Activated CD4-positive, CD25-positive, alpha-beta regulatory T cell treated with anti-CD3 and anti-CD28 coated beads, Interleukin-2, amount 50 U/mL, for 72 hours (primary cell): ENCODE measurements around the gene IL4R.

Source experiments
- DNase-seq: peaks from one replicate; pipeline ENCODE4 v3.0.0; 2021

Gene IL4R

DNA sequence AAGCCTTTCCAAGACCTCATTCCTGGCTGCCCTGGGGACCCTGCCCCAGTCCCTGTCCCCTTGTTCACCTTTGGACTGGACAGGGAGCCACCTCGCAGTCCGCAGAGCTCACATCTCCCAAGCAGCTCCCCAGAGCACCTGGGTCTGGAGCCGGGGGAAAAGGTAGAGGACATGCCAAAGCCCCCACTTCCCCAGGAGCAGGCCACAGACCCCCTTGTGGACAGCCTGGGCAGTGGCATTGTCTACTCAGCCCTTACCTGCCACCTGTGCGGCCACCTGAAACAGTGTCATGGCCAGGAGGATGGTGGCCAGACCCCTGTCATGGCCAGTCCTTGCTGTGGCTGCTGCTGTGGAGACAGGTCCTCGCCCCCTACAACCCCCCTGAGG, 49.5 kb downstream of the IL4R start:
- DNase-seq: no peak

GRCh38 chr16:27363797-27364196, 50.0 kb downstream of the IL4R start:
- DNase-seq: no peak

DNA sequence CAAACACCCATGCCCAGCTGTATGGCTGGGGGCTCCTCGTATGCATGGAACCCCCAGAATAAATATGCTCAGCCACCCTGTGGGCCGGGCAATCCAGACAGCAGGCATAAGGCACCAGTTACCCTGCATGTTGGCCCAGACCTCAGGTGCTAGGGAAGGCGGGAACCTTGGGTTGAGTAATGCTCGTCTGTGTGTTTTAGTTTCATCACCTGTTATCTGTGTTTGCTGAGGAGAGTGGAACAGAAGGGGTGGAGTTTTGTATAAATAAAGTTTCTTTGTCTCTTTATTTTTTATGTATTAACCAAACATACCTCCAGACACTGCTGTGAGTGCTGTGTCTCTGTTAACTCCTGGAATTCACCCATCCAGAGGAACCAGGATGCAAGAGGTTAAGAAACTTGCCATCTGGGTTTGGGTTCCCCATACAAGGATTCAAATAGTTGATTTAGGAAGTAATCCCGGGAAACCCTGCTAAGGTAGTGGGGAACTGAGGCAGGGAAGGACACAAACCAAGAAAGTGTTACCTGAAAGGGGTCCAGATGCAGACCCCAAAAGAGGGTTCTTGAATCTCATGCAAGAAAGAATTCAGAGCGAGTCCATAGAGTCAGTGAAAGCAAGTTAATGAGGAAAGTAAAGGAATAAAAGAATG, 50.8 kb downstream of the IL4R start:
- no peak for DNase-seq

DNA sequence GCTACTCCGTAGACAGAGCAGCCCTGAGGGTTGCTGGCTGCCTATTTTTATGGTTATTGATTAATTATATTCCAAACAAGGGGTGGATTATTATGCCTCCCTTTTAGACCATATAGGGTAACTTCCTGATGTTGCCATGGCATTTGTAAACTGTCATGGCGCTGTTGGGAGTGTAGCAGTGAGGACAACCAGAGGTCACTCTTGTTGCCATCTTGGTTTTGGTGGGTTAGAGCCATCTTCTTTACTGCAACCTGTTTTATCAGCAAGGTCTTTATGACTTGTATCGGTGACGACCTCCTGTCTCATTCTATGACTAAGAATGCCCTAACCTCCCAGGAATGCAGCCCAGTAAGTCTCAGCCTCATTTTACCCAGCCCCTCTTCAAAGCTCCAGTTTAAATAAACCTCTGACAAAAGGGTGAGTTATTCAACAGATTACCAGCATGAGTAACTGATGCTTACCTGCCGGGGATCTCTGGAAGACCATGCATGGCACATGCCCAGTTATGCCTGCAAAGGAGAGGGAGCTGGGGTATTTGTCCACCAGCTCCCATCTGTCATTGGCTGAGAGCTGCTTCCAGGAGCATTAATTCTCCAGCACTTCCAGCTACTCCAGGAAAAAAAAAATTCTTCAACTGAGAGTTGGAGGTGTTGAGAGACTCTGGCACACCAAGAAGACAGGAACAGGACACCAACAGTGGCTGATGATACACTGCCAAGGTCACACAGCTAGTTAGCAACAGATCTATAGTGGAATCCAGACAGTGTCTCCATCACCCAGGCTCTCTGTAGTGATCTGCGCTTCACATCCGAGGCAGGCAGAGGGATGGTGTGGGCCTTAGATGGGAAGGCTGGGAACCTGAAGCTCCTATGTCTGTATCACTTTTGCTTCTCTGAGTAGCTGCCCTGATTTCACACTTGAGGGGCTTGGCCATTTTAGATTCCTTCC, 51.6 kb downstream of the IL4R start:
- DNase-seq: no peak

- DNase-seq: no peak
Measured at GRCh38 chr16:27366687-27367460, 53.1 kb downstream of the IL4R start.

- DNase-seq: peak; percentile 74
Measured at GRCh38 chr16:27367461-27368357, 53.9 kb downstream of the IL4R start.

- DNase-seq: no peak
Measured at GRCh38 chr16:27368358-27368722, 54.6 kb downstream of the IL4R start.

DNA sequence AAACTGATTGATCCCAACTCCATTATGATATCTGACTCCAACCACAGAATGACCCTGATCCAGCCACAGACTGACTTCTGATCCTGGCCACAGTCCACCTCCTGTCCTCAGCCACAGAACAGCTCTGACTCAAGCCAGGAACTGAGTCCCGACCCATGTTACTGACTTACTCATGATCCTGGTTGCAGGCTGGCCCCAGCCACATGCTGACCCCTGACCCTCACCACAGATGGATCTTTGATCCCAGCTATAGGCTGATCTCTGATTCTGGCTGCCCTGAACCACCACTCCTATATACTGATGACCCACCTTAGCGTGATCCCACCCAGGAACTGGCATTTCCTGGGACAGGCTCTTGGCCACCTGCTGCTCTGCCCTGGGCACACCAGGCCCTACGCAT, 56.0 kb downstream of the IL4R start:
- DNase-seq: no peak

- no peak for DNase-seq
Measured at GRCh38 chr16:27370318-27370717, 56.5 kb downstream of the IL4R start.

GRCh38 chr16:27373312-27373711, 59.5 kb downstream of the IL4R start:
- no peak for DNase-seq

DNA sequence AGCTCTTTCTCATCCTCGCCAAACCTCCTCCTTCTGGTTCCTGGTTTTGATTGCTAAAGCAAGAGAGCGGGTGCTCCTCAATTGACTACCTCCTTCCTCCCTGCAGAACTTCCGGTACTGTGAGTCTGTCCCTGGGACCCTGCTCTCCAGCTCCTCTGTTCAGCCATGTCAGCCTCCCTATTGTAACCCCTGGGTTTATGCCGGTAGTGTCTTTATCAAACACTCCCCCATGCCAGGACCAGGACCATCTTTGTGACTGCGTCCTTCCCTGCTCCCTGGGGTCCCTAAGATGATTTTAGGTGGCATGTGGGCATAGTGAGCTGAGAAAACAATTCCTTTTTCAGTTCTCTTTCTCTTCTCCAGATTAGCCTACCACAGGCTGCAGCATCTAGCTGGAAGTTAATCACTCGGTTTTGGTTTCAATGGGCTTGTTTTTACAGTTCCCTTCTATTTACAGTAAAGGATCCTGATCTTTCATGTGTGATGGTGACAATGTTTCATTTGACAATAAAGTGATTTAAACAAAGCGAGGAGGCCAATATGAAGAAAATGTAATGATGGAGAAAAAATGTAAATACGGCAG, 60.5 kb downstream of the IL4R start:
- no peak for DNase-seq

GRCh38 chr16:27374804-27375425, 61.1 kb downstream of the IL4R start:
- no peak for DNase-seq

GRCh38 chr16:27377666-27378485, 64.1 kb downstream of the IL4R start:
- no peak for DNase-seq

DNA sequence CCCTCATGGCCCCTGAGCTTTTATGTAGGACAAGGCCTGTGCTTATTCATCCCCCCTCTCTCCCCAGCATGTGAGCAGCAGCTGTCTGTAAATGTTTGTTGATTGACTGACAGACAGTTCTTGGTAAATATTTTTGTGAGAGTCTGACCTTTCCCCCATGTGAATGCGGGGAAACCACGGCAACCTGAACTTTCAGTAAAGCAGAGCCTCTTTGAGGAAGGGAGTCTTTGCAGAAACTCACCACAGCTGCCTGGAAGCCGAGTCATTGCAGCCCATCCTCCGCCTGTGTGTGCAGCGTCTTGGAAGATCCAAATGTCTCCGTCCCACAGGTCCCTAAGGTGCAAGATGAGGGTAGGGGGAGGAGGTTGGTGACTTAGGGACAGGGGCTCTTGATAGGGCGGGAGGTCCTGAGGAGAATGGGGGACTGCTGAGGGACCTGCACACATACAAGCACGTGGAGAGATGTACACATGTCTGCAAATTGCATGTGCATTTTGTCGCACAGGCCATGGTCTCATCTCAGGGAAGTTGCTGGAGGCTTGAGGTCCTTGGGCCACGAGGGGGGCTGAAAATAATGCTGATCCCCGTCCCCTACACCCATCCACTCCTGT, 65.2 kb downstream of the IL4R start:
- DNase-seq: peak; percentile 61

DNA sequence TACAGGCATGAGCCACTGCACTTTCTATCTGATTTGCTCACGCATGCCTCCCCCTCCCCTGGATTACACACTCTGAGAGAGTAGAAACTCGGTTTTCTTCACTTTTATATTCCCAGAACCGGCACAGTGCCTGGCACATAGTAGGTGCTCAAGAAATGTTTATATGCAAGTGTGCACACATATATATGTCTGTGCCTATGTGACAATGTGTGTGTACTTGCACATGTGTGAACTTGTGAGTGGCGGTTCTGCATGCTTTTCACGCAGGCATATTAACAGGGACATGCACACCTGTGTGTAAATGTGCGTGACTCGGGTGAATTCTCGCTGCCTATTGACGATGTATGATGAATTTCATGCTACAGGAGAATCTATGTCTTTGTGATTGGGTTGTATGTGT, 66.1 kb downstream of the IL4R start:
- DNase-seq: no peak

DNA sequence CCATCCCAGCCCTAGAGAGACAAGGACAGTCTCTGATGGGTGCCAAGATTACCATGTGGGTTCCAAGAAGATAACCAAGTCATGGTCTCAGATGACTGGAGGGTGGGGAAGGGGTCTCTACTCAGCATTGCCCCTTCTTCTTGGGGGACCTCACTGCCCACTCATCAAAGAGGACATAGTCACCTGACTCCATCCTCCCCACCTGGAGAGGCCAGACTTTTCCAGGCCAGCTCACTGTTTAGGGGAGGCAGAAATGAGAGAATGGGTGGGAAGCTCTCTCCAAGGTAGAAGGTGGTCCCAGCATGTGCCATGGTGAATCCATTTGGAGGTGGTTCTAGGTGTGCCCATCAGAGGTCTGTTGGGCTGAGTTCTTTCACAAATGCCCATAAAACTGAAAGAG, 67.5 kb downstream of the IL4R start:
- no peak for DNase-seq

- DNase-seq: no peak
Measured at GRCh38 chr16:27381974-27382855, 68.4 kb downstream of the IL4R start.

GRCh38 chr16:27383556-27384243, 69.9 kb downstream of the IL4R start:
- DNase-seq: no peak

- no peak for DNase-seq
Measured at GRCh38 chr16:27384425-27384824, 70.7 kb downstream of the IL4R start.
